GM23338 (cell line): ENCODE data around the gene CUBN. TPM values are rescaled to one million over a fixed set of nuclear protein-coding genes. Genes with fewer than 3 reads are reported as not detected.

ENCODE experiments used
- ATAC-seq: fragments of 200-7000 bp; cut with Tn5 transposase; 3 replicates; pipeline ENCODE4 v1.9.1; 2020
- DNase-seq: peaks from one replicate; pipeline ENCODE4 v3.0.0-alpha.2; 2015; ENCODE audit warnings: low spot score
- H2AFZ ChIP-seq: fragments of 200-600 bp; sonication (generic); 2 replicates; pipeline ENCODE4 v1.8.0; 2016; ENCODE audit warnings: antibody characterized with exemption, mild to moderate bottlenecking, moderate library complexity
- H3F3A ChIP-seq: fragments of 200-600 bp; sonication (generic); replicated peaks from 2 replicates; pipeline ENCODE4 v1.8.0; 2017; ENCODE audit warnings: antibody characterized with exemption, mixed run types, low read depth
- H3K27ac ChIP-seq: fragments of 200-600 bp; sonication (generic); 2 replicates; pipeline ENCODE4 v1.6.1; 2016; ENCODE audit warnings: low read depth
- H3K27me3 ChIP-seq: fragments of 200-600 bp; sonication (generic); 2 replicates; pipeline ENCODE4 v1.8.0; 2016; ENCODE audit warnings: mild to moderate bottlenecking, mixed run types, moderate library complexity; ENCODE audit not compliant: insufficient read depth
- H3K36me3 ChIP-seq: fragments of 200-600 bp; sonication (generic); 2 replicates; pipeline ENCODE4 v1.8.0; 2016; ENCODE audit warnings: mild to moderate bottlenecking; ENCODE audit not compliant: insufficient read depth
- H3K4me1 ChIP-seq: fragments of 200-600 bp; sonication (generic); 2 replicates; pipeline ENCODE4 v1.8.0; 2016; ENCODE audit warnings: mild to moderate bottlenecking, moderate library complexity; ENCODE audit not compliant: insufficient read depth
- H3K4me2 ChIP-seq: fragments of 200-600 bp; sonication (generic); 2 replicates; pipeline ENCODE4 v1.7.1; 2017; ENCODE audit warnings: mixed run types
- H3K4me3 ChIP-seq: fragments of 200-600 bp; sonication (generic); 2 replicates; pipeline ENCODE4 v1.6.1; 2016; ENCODE audit warnings: mixed run types
- H3K79me2 ChIP-seq: fragments of 200-600 bp; sonication (generic); replicated peaks from 2 replicates; pipeline ENCODE4 v1.8.0; 2017; ENCODE audit warnings: mild to moderate bottlenecking; ENCODE audit not compliant: insufficient read depth
- H3K9me2 ChIP-seq: fragments of 200-600 bp; sonication (generic); 2 replicates; pipeline ENCODE4 v1.8.0; 2017; ENCODE audit not compliant: insufficient read depth
- H4K20me1 ChIP-seq: fragments of 200-600 bp; sonication (generic); replicated peaks from 2 replicates; pipeline ENCODE4 v1.8.0; 2017; ENCODE audit warnings: mild to moderate bottlenecking; ENCODE audit not compliant: insufficient read depth
- H3K27ac Mint-ChIP-seq: 2 replicates; pipeline ENCODE4 v1.8.0; 2020; ENCODE audit warnings: inconsistent platforms, mild to moderate bottlenecking, moderate library complexity, mixed read lengths
- H3K27me3 Mint-ChIP-seq: 3 replicates; pipeline ENCODE4 v1.8.0; 2022; ENCODE audit warnings: low read depth, mild to moderate bottlenecking, moderate library complexity, mixed read lengths, inconsistent platforms; ENCODE audit not compliant: insufficient read depth, poor library complexity
- H3K36me3 Mint-ChIP-seq: 3 replicates; pipeline ENCODE4 v1.8.0; 2021; ENCODE audit warnings: low read depth, mild to moderate bottlenecking, inconsistent platforms, moderate library complexity, mixed read lengths
- H3K4me1 Mint-ChIP-seq: 3 replicates; pipeline ENCODE4 v1.8.0; 2020; ENCODE audit warnings: mild to moderate bottlenecking, inconsistent platforms, mixed read lengths
- H3K4me3 Mint-ChIP-seq: 3 replicates; pipeline ENCODE4 v1.8.0; 2021; ENCODE audit warnings: moderate library complexity, mild to moderate bottlenecking, inconsistent platforms, mixed read lengths
- H3K9me3 Mint-ChIP-seq: 3 replicates; pipeline ENCODE4 v1.8.0; 2020; ENCODE audit warnings: moderate library complexity, mild to moderate bottlenecking, inconsistent platforms, mixed read lengths
- CREB1 ChIP-seq: fragments of 250-450 bp; sonication (Bioruptor Pico); IDR thresholded peaks from 2 replicates; pipeline ENCODE4 v1.5.0; 2020; ENCODE audit warnings: low read depth, mild to moderate bottlenecking, moderate library complexity
- EZH2 ChIP-seq: fragments of 200-600 bp; sonication (generic); IDR thresholded peaks from one replicate; pipeline ENCODE4 v1.8.0; 2017; ENCODE audit warnings: antibody characterized with exemption, mild to moderate bottlenecking, low read depth; ENCODE audit not compliant: unreplicated experiment
- EZH2phosphoT487 ChIP-seq: fragments of 200-600 bp; sonication (generic); IDR thresholded peaks from one replicate; pipeline ENCODE4 v1.8.1; 2018; ENCODE audit warnings: antibody characterized with exemption; ENCODE audit not compliant: unreplicated experiment
- ZNF331 ChIP-seq: fragments of 250-450 bp; sonication (Bioruptor Pico); IDR thresholded peaks from 2 replicates; pipeline ENCODE4 v1.5.0; 2020; ENCODE audit warnings: low read depth, mild to moderate bottlenecking, moderate library complexity
- polyA plus RNA-seq: library from polyadenylated mRNA; unstranded; fragments of >200 nt; fragmentation: Nextera tagmentation; extraction: Ambion mirVana; gene quantifications from 2 replicates; pipeline ENCODE4 v1.2.1, GENCODE V29; 2016
- total RNA-seq: library from RNA; depleted of rRNA; stranded (reverse); fragments of >200 nt; shearing (Covaris generic); gene quantifications from 2 replicates; pipeline ENCODE4 v1.2.3, GENCODE V29; 2014
- TF ChIP-seq, protein P1 (sequence below): IDR thresholded peaks from 2 replicates; pipeline ENCODE4 v1.6.1; 2016; ENCODE audit warnings: antibody characterized with exemption

Gene CUBN
- total and polyA plus RNA-seq, 2 experiments from 2014 or later: 0.06 to 1.8 TPM

DNA sequence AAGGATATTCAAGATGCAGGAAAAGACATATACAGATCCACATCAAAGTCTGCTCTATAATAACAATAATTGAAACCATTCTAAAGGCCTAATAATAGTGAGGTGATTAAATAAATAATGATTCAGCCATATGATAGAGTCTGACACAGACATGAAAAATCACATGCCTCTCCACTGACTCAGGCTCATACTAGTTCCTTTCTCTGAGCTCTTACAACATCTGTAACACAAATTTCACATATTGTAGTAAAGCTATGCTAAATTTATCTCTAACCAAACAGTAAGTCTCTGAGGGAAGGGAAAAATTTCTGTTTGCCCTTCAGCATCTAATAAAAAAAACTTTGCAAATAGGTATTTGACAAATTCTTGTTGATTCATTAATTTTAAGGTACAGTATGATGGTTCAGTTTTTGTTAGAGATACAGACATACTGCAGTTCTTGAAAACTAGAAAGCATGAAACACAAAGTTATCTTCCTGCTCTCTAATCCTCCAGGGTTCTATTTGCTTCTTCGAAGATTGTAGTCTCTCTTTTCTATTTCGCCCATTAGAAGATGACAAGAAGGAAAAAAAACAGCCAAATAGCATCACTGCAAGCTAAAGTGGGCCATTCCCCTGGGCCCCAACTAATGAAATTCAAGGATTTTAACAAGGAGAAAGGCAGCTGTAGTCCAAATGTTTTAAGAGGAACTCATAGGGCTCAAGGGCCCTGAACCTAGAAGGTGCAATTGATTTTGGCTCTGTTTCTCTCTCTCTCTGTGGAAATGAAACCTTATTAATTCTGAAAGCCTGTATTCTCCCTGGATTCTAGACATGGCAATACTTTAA is 53.9 kb downstream of the CUBN start:
- Mint-ChIP-seq H3K9me3 (no peaks in the 10 kb centered on the region), H3K4me3 (no peak overlapping the region)
- H2AFZ ChIP-seq: peak overlapping the region; percentile 70; the same call in 1 of the 2 replicates

DNA sequence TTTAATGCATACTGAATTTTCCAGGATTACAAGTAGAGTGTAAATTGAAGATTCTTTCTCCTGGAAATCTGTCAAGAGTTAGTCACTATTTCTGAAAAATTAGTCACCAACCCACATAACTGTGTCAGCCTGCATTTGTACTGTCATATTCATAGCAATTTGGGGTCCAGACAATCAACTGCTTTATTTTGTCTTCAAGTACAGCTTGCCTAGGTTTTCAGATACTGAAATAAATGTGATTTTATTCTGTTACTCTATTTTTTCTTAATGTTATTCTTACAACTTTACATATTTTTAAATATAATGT is 55.1 kb downstream of the CUBN start:
- Histone ChIP-seq H3K4me1 (peaks cover 4% of the 10 kb centered on the region; the same call in 1 of the 2 replicates), H3K27me3 (no peaks in the 10 kb centered on the region), H4K20me1 (no peaks in the 10 kb centered on the region), H3K4me3 (no peak overlapping the region), H3K36me3 (no peaks in the 10 kb centered on the region), H3K27ac (no peak overlapping the region), H3F3A (no peaks in the 10 kb centered on the region), H3K4me2 (no peak overlapping the region), H3K79me2 (no peaks in the 10 kb centered on the region), H3K9me2 (0 out of 2 replicates have a peak, but pooled peaks cover 8% of the 10 kb centered on the region), H2AFZ (no peak overlapping the region; the same call in 1 of the 2 replicates)
- DNase-seq (no peak), ATAC-seq (no peak)
- Mint-ChIP-seq H3K9me3 (no peaks in the 10 kb centered on the region), H3K4me1 (peaks cover 5% of the 10 kb centered on the region; the same call in 2 of the 3 replicates), H3K4me3 (no peak overlapping the region), H3K27me3 (no peaks in the 10 kb centered on the region), H3K36me3 (no peaks in the 10 kb centered on the region), H3K27ac (no peak overlapping the region)
- TF ChIP-seq, protein P1, sequence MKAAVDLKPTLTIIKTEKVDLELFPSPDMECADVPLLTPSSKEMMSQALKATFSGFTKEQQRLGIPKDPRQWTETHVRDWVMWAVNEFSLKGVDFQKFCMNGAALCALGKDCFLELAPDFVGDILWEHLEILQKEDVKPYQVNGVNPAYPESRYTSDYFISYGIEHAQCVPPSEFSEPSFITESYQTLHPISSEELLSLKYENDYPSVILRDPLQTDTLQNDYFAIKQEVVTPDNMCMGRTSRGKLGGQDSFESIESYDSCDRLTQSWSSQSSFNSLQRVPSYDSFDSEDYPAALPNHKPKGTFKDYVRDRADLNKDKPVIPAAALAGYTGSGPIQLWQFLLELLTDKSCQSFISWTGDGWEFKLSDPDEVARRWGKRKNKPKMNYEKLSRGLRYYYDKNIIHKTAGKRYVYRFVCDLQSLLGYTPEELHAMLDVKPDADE: no peak

More for the DNA sequence above, 53.9 kb downstream of the CUBN start:
- H3K4me2 ChIP-seq: no peak overlapping the region
- no peaks in the 10 kb centered on the region for H3K36me3 Mint-ChIP-seq
- TF ChIP-seq CREB1 (CRISPR knock-in tag): no peak
- no peaks in the 10 kb centered on the region for H4K20me1 ChIP-seq
- H3K9me2 ChIP-seq: 0 out of 2 replicates have a peak, but pooled peaks cover 9% of the 10 kb centered on the region
- no peak overlapping the region for H3K27ac ChIP-seq
- H3K4me1 Mint-ChIP-seq: peaks cover 10% of the 10 kb centered on the region
- H3K27ac Mint-ChIP-seq: no peak overlapping the region
- H3K4me1 ChIP-seq: peaks cover 12% of the 10 kb centered on the region
- H3K79me2 ChIP-seq: no peaks in the 10 kb centered on the region
- H3K4me3 ChIP-seq: no peak overlapping the region
- DNase-seq (no peak), ATAC-seq (no peak)
- no peaks in the 10 kb centered on the region for H3K36me3 ChIP-seq
- no peaks in the 10 kb centered on the region for H3K27me3 Mint-ChIP-seq
- H3K27me3 ChIP-seq: no peaks in the 10 kb centered on the region
- no peaks in the 10 kb centered on the region for H3F3A ChIP-seq

DNA sequence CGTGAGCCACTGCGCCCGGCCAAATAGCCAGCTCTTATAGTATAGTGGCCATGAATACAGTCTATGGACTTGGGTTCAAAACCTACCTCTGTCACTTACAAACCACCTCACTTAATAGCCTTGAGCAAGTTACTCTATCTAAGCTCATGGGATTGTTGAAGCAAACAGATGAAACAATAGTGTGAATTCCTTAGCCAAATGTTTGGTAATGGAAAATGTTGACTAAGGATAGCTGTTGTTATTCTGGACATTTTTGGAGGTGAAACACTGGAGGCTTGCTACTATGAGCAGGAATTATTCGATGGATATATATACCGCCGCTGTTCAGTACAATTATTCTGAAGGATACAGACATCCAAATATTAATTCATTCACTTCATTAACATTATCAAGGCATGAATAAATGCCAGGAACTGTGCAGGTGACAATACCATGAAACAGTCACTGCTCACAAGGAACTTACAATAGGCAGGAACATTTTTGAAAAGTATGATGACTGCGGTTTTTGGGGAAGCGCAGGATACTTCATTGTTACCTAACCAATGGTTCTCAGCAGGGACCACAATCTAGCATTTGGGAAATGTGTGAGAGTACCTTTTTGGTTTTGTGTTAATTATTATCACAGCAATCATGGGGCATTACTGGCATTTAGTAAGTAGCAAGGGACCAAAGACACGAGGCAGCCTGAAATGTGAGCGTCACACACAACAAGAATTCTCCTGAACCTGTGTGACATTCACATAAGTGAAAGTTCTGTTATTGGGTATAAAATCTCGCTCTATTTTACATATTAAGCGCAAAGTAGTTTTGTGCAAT is 55.7 kb downstream of the CUBN start:
- DNase-seq (no peak), ATAC-seq (no peak)
- no peak overlapping the region for H3K27ac Mint-ChIP-seq
- Histone ChIP-seq H3K9me2 (0 out of 2 replicates have a peak, but pooled peaks cover 6% of the 10 kb centered on the region), H3K4me3 (no peak overlapping the region), H3K27ac (no peak overlapping the region), H3F3A (no peaks in the 10 kb centered on the region), H2AFZ (no peak overlapping the region; the same call in 1 of the 2 replicates), H3K79me2 (no peaks in the 10 kb centered on the region), H3K4me1 (peaks cover 4% of the 10 kb centered on the region; the same call in 1 of the 2 replicates), H3K27me3 (no peaks in the 10 kb centered on the region), H3K4me2 (no peak overlapping the region), H4K20me1 (no peaks in the 10 kb centered on the region), H3K36me3 (no peaks in the 10 kb centered on the region)
- TF ChIP-seq EZH2phosphoT487 (no peak), CREB1 (CRISPR knock-in tag) (no peak), EZH2 (no peak), ZNF331 (no peak)
- TF ChIP-seq, protein P1: no peak
- no peak overlapping the region for H3K4me3 Mint-ChIP-seq
- no peaks in the 10 kb centered on the region for H3K9me3 Mint-ChIP-seq
- H3K4me1 Mint-ChIP-seq: peaks cover 4% of the 10 kb centered on the region; the same call in 2 of the 3 replicates
- H3K36me3 Mint-ChIP-seq: no peaks in the 10 kb centered on the region
- H3K27me3 Mint-ChIP-seq: no peaks in the 10 kb centered on the region
